Uterus (tissue), 2 donors: Measurements from ENCODE around the gene GADD45A.

ENCODE experiments used
- POLR2A ChIP-seq, 2 donors: fragments of 450-650 bp; IDR thresholded peaks; one replicate each; pipeline ENCODE4 v1.6.1; 2016; ENCODE audit warnings: antibody characterized with exemption in 2 of 2, mild to moderate bottlenecking in 1 of 2, moderate library complexity in 1 of 2
- TF ChIP-seq, protein P1 (sequence below), 4 experiments: fragments of 200-600 bp in 2 of 4; fragments of 450-650 bp in 2 of 4; sonication (generic) in 2 of 4; IDR thresholded peaks; one replicate each; pipeline ENCODE4 v1.5.1; 2016 to 2019; ENCODE audit warnings: antibody characterized with exemption in 4 of 4, mild to moderate bottlenecking in 2 of 4, moderate library complexity in 1 of 4

DNA sequence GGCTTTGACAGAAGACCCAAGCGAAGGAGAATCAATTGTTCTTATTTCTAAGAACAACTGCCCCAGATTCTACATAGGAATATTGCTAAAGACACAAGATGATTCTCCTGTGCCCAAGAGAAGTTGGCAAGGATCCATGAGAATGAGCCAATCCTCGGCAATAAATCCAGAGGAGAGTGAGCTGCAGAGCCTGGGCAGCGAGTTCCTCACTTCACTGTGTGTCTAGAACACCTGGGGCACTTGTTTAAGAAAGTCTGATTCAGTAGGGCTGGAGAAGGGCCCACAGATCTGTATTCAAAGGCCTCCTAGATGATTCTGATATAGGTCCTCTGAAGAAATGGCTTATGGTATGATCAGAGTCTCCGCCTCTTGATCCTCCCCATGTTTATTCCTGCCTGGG is 31.8 kb downstream of the GADD45A start:
- TF ChIP-seq, protein P1, sequence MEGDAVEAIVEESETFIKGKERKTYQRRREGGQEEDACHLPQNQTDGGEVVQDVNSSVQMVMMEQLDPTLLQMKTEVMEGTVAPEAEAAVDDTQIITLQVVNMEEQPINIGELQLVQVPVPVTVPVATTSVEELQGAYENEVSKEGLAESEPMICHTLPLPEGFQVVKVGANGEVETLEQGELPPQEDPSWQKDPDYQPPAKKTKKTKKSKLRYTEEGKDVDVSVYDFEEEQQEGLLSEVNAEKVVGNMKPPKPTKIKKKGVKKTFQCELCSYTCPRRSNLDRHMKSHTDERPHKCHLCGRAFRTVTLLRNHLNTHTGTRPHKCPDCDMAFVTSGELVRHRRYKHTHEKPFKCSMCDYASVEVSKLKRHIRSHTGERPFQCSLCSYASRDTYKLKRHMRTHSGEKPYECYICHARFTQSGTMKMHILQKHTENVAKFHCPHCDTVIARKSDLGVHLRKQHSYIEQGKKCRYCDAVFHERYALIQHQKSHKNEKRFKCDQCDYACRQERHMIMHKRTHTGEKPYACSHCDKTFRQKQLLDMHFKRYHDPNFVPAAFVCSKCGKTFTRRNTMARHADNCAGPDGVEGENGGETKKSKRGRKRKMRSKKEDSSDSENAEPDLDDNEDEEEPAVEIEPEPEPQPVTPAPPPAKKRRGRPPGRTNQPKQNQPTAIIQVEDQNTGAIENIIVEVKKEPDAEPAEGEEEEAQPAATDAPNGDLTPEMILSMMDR (IDR thresholded peaks at IDR 0.05): no peak
- TF ChIP-seq POLR2A (IDR thresholded peaks at IDR 0.05): no peak
